ENCODE measurements around the gene AUTS2.

- TF ChIP-seq CTCF (IDR thresholded peaks at IDR 0.05) (no peak), POLR2A (IDR thresholded peaks at IDR 0.05) (no peak), POLR2AphosphoS5 (IDR thresholded peaks at IDR 0.05) (no peak)
These were observed 1042.1 kb downstream of the AUTS2 start for GRCh38 chr7:70640266-70640833.
